NCI-H774 (cell line): Measurements from ENCODE around the gene MAGI2.
"Not testable (repeated sequence)": the region's sequence is repeated elsewhere in the genome, so short reads cannot be mapped to it uniquely, and the experiment has no call there.

ENCODE experiments used
- DNase-seq: peaks from one replicate; lab custom pipeline; 2025; lab: John Stamatoyannopoulos, UW

MAGI2 gene

DNA sequence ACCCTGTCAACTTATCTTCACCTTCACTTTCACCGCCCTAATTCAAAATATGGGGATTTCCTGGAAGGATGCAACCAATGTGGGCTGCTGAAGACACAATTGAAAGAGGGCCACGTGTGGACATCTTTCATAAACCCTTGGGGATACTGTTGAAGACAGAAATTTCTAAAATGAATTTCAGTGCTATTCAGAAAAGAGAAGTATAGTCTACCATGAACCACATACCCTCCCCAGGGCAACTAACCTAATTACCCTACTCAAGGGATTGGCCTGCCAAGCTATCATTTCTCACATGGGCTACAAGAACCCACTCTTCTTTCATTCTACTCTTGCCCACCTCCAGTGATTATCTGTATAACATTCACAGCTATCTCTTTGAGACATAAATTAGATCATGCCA lies 1428.9 kb downstream of the MAGI2 start:
- DNase-seq = no peak

DNA sequence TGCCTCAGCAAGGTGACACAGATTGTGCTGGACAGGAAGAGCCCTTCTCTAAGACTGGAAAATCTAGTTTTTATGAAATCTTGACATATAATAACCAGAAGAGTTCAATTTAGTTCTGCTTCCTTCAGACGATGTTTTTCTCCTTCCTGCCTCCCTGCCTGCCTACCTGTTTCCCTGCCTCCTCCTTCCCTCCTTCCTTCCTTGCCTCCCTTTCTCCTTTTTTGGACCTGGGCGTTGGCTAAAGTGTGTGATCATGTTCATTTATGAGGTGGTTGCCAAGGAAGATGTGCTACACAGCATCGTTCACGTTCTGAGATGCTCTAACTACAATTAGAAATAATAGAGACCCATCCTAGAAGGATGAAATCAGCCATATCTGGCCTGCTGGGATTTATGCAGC lies 1430.3 kb downstream of the MAGI2 start:
- no peak for DNase-seq

DNA sequence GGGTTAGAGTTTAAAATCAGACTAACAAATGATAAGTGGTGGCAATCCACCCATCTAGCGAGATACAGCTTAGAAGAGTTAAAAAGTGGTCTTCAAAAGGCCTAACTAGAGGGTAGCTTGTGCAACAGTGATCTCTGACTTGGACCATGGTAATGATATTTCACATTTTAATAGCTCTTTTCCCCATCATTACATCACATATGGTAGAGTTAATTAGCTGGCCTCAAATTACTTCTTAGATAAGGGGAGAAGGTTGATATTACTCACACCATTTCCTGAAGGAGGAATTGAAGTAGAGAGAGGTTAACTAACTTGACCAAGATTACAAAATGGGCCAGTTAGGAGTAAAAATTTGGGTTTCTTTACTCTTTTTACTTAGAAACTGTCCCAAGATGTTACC lies 1431.3 kb downstream of the MAGI2 start:
- DNase-seq = no peak

DNA sequence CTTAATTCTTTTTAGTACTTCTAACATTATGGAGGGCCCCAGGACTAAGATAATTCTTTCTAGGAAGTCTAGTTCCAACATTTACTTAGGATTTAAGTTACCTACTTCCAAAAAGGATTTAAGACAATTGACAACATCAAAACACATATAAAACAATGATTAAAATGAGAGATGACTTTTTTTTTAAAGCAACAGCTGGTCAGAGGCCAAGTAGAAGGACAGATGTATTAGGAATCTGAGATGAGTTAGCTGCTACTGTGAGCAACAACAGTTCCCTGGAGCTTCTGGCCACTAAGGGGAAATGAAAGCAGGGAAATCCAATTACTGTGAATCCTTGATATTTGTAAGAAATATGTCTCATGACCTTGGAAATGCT lies 1432.6 kb downstream of the MAGI2 start:
- no peak for DNase-seq

DNA sequence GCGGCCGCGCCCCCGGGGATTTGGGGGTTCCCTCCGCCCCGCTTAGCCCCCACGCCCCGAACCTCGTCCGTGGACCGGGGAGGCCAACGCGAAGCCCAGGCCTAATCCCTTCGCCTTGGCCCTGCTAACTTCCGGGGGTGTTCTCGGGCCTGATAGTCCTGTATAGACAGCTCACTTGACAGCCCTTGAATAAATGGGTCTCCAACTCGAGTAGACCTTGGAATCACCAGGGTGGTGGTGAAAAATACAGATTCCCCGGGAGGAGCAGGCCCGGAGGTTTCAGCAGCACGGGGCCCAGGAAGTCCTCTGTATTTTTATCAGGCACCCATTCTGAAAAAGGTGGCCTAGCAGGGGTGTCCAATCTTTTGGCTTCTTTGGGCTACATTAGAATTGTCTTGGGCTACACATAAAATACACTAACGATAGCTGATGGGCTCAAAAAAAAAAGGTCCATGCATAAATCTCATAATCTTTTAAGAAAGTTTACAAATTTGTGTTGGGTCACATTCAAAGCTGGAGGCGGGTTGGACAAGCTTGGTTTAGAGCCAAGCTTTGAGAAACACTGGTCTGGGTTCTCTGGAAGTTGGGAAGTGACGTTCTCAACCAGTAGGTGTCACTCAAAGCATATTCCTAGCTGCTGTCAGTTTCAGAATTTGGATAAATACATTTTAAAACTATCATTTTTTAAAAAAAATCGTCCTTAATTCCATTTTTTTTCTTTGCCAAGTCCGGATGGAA lies 1433.2 kb downstream of the MAGI2 start:
- peak; percentile 65 for DNase-seq

DNA sequence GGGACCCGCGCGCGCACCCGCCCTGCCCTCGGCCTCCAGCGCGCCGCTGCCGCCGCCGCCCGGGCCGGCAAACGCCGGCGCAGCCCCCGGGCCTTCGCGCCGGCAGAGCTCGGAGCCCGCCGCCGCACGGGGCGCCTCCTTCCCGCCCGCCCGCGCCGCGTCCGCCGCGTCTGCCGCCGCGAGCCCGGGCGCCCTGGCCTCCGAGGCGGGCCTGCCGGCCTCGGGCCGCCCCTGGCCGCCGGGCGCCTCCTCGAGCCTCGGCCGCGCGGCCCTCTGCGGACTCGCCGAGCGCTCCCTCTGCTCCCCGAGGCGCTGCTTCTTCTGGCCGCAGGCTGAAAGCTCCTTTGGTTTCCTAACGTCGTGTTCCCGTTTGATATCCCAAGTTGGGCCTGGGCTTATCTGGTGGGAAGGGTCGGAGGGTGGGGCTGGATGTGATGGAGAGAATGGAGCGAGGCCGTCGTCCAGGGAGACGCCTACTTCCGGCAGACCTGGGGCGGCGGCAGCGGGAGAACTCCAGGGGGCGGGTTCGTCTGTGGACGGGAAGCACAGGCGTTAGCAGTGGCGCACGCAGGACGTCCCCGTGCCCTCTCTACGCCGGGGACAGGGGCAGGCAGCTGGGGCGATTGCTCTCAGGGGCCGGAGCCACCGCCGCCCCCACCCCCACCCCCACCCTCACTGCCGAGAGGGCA lies 1433.9 kb downstream of the MAGI2 start:
- peak; percentile 87 for DNase-seq

DNA sequence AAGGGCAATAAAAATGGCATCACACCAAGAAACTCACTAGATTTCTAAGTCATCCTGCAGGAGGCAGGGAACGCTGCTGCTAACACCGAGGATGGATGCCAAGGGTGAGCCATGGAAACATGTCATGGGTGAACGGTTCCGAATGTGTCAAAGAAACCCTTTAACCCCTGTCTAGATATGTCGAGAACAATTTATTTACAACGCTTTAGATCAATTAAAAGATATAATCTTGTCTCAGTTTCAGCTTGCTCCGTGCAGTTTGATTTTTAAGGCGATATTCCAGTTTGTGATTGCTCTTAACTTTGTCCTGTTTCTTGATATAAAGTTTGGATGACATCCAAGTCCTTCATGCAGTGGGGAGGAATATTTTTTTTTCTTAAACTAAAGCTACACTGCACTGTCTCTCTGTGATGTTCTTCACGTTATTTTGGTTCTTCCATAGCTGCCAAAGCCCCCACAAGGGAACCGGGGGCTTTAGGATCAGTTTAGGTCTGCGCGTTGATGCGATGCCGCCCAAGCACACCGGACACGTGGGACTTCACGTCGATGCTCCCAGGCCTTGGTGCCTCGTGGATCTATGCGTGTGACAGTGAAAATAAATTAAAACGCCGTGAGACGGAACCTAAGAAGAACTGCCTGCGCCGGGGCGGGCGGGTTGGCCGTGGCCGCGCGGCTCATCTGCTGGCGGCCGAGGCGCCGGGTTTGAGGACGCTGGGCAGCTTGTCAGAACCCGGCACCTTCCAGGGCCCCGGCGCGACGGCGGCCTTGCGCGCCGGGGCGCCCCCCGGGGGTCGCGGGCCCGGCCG lies 1434.6 kb downstream of the MAGI2 start:
- DNase-seq = peak; percentile 25

DNA sequence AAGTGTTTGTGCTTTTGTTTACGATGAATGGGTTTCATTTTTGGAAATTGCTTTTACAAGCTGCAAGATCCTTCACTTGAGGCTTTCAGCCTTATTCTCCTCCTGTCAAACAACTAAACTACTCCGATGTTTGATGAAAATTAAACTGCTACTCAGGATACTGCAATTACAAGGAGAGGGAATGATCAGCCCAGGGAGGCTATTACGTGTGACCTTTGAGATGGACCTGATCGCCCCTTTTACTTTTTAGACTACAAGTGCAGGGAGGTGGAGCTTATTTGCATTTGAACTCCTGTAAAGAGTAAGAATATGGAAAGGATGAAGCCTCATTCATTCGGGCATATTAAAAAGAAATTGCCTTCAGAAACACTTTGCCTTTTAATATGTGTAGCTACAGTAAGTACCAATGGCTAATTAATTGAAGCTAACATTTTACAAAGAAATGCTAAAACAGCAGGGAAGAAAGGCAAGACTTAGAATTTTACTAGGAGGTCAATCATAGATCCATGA lies 1435.8 kb downstream of the MAGI2 start:
- DNase-seq = no peak

DNA sequence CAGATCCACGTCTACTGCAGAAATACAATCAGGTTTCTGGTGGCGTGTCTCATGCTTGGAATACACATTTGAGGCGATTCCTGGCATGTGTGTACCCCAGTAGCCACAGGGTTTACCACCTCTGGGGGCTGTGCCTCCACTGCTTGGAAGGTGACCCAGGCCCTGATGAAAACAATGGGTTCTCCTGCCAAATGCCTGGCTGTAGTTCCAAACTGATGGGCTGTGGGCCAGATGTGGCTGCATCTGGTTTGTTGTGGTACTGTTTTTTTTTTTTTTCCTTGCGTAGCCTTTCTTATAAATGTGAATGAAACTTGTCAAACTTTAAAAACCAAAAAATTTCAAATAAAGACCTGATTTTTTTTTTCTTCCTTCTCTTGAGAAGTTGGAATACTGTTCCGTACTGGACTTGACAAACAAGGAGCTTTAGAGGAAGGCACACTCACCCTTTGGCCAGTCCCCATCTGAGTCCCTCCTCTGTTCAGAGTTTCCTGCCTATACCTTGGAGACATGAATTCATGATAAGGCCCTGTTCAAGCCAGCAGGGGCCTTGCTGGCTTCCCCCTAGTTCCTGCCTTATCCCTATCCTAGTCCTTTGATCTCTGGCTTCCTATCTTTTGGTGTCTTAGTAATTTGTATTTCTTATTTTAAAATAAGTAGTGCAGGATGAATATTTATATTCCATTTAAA lies 1437.8 kb downstream of the MAGI2 start:
- DNase-seq = no peak

DNA sequence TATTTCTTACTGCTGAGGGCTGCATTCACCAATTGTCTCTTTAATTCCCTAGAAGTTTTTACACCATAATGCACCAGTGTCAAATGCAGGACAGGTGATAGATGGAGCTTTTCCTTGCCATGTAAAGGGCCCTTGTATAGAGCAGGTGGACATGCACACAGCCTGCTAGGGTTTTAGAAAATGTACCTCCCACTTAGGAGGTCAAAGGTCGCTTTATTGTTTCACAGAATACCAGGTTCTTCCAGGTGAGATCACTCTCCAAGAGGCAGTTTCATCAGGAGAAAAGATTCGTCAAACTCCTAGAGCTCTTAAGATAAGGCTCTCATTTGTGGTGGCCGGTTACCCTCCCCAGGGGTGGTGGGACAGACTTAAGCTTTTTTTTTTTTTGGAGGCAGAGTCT lies 1439.1 kb downstream of the MAGI2 start:
- DNase-seq = no peak

DNA sequence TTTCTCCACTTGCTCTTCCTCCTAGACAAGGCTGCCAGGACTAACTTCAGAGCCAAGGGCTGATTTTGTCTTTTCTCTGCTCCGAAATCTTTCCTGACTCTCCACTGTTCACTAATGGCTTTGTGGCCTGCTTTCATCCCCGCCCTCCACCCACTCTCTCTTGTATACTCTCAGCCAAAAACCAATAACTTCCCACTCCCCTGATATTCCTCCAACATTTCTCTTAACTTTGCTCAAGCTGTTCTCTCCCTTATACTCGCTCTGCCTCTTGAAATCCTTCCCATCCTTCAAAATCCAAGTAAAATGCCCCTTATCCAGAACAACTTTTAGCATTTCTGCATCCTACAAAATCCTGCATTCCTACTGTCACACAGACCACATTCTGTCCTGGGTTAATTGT lies 1440.1 kb downstream of the MAGI2 start:
- no peak for DNase-seq

DNA sequence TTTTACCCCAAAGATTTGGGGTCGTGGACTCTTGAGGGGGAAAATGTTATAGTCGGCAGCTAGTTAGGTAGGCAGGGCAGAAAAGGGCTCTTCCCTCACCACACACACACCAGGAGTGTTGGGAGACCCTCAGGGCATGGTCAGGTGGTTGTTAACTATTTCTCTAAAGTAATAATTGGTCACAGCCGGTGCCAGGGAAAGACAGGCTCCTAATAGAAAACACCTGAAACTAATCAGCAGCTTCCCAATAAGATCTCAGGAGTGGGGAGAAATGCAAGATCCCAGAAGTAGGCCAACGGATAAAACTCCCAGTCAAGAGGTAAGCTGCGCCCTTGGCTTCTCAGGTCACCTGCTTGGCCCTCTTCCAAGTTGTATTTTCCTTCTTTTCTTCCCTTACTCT lies 1441.8 kb downstream of the MAGI2 start:
- DNase-seq = no peak

DNA sequence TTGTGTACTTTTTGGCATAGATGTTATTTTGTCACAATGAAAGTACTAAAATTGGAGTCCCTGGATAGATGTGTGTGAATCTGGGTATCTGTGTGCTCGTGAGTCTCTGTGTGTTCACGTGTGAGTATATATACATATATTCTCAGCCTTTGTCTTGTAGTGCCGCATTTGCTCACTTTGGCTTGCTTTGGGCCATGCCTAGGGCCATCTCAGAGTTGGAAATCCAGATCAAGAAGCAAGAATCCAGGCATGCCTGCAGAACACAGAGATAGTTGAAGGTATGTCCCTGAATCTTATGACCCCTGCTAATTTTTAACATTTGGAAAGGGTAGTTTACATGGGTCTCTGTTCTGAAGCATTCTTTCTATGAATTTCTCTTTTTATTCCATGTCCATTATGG lies 1446.2 kb downstream of the MAGI2 start:
- no peak for DNase-seq

DNA sequence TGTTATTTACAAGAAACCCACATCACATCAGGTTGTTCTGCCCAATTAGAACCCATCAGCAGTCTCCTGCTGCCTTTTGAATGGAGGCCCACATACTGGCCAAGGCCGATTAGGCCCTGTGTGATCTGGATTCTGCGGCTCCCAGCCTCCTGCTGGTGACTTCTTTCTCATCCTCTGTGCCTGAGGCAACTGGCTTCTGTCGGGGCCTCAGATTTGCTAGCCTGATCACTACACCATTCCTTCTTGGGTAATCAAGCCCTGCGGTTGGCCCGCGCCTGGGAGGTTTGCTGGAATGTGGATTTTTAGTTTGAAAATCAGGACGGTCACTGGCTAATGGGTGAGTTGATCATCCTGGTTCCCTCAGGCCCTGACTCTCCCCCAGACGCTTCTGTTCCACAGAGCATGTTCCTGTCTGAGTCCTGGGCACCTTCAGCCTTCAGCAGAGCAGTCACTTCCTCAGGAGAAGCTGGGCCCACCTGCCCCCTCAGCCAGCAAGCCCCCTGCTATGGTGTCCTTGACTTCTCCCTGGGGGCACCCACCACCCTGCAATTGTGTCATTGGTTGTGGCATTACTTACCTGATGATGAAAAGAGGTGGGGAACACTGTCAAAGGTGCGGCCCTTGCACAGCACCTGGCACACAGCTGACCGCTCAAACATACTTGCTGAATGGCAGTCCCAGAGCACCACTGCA lies 1447.3 kb downstream of the MAGI2 start:
- no peak for DNase-seq

DNA sequence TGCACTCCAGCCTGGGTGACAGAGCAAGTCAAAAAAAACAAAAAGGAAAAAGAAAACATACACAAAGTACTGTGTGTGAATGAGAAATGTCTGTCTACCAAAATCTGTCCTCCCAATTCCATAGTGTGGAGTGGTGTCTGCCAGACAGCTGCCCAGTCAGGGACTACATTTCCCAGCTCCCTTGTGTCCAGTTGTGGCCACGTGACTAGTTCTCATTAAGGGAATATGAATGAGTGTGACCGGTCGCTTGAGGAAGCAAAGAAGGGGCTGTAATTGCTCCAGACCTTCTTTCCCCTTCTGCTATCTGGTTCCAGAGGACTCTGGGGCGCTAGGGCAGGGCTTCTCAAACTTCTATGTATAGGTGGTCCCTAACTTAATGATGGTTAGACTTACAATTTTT lies 1450.8 kb downstream of the MAGI2 start:
- DNase-seq = no peak

DNA sequence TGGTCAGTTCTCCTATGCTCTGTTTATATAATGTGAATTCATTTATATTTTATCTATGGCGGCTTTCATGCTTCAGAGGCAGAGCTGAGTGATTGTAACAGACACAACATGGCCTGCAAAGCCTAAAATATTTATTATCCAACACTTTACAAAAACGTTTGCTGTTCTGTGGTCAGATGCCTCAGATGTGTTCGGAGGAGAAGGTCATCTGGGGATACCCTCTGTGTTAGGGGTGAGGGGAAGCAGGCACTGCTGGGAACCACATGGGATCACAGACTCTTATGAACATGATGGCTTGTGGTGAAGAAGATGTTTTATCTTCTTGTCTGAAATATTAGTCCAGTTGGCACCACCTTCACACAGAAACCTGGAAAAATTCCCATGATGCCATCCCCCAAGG lies 1451.4 kb downstream of the MAGI2 start:
- DNase-seq = no peak

DNA sequence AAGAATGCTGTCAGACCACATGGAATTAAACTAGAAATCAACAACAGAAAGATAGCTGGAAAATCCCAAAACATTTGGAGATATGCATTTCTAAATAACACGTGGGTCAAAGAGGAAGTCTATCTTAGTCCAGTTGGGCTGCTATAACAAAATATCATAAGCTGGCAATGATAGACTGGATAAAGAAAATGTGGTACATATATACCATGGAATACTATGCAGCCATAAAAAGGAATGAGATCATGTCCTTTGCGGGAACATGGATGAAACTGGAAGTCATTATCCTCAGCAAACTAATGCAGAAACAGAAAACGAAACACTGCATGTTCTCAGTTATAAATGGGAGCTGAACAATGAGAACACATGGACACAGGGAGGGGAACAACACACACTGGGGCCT lies 1454.3 kb downstream of the MAGI2 start:
- DNase-seq = not testable (repeated sequence)

DNA sequence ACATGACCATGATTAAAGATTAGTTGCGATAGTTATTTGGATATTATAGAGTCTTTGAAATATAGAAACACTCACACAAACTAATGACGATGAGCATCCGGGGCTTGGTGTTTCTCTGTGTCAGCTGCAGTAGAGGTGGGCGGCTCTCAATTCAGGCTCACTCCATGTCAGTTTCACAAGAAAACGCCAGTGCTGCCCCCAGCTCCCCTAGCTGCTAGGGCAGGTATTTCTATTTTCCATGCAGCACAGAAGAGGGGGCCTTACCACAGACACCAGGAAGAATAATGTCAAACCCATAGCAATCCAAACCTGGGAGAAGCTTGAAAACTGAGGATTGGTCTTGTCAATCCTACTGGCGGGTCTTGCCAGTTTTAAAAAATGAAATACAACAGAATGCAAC lies 1457.8 kb downstream of the MAGI2 start:
- DNase-seq = no peak

DNA sequence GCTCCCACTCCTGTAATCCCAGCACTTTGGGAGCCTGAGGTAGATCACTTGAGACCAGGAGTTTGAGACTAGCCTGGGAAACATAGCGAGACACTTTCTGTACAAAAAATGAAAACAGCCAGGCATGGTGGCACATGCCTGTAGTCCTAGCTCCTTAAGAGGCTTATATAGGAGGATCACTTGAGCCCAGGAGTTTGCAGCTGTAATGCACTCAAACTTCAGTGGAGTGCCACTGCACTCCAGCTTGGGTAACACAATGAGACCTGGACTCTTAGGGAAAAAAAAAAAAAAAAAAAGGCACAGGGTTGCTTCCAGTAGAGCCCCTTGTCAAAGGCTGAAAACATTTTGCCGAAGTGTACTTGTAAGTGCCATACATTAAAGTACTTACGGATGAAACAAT lies 1459.6 kb downstream of the MAGI2 start:
- DNase-seq = no peak

DNA sequence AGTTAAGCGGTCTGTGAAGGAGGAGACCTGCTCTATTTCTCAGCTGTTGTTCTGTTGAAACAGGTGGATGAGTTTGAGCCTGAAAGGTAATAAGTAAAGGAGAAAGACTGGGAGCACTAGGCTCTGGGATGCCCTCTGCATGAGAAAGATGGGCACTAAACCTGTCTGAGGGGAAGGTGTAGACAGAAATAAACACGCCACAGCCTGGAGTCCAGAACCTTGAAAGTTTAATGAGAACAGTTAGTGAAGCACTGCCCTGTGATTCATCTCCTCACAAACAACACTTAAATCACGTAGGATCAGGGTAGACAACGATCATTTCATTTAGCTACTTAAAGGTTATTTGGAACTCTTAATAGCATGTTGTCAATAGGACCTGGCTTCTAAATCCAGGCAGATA lies 1461.8 kb downstream of the MAGI2 start:
- DNase-seq = no peak

DNA sequence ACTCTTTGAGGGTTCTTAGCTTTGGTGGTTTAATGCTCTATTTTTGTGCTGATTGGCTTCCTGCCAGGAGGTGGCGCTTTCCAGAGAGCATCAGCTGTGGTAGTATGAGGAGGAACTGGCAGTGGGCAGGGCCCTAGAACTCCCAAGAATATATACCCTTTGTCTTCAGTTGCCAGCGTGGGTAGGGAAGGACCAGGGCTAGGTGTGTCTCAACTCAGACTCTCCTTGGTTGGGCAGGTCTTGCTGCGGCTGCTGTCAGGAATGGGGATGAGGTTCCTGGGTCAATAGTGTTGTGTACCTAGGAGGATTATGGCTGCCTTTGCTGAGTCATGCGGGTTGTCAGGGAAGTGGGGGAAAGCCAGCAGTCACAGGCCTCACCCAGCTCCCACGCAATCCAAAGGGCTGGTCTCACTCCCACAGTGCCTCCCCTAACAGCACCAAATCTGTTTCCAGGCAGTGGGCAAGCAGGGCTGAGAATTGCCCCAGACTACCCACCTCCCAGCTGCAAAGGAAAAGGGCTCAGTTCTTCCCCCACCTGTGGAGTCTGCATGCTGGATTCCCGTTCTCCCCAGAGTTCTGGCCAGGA lies 1463.4 kb downstream of the MAGI2 start:
- DNase-seq = no peak
